Ovary (tissue), 3 donors: Measurements from ENCODE around the gene ARNT2.

Experiments
- POLR2A ChIP-seq: fragments of 450-650 bp; IDR thresholded peaks from one replicate; pipeline ENCODE4 v1.6.1; 2017; ENCODE audit warnings: antibody characterized with exemption, mild to moderate bottlenecking, moderate library complexity
- TF ChIP-seq, protein P1 (sequence below), 3 donors: fragments of 450-650 bp in 2 of 3; fragments of 200-600 bp in 1 of 3; IDR thresholded peaks; one replicate each; pipeline versions ENCODE4 v1.5.1 to v1.8.0; 2016 to 2022; ENCODE audit warnings: antibody characterized with exemption in 3 of 3, mild to moderate bottlenecking in 1 of 3
- donor health status: DM: no; HTN: no; CAD: no.

DNA sequence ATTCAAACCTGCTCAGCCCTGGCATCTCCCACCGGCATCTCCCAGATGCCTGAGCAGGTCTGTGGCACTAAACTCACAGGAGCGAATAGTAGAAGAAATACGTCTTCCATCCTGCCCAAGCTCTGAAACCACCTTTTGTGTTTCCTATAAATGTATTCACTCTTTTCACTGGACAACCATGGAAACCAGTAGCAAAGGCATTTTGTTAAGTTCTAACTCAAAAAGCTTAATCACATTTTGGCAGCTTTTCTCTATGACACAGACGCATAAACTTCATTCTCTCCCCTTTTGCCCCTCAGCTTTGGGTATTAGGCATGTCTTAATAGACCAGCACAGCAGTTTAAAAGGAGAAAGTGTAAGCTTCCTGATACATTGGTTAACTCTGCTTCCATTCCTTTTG lies 24.5 kb upstream of the ARNT2 start:
- TF ChIP-seq POLR2A, result no peak
- TF ChIP-seq, protein P1, sequence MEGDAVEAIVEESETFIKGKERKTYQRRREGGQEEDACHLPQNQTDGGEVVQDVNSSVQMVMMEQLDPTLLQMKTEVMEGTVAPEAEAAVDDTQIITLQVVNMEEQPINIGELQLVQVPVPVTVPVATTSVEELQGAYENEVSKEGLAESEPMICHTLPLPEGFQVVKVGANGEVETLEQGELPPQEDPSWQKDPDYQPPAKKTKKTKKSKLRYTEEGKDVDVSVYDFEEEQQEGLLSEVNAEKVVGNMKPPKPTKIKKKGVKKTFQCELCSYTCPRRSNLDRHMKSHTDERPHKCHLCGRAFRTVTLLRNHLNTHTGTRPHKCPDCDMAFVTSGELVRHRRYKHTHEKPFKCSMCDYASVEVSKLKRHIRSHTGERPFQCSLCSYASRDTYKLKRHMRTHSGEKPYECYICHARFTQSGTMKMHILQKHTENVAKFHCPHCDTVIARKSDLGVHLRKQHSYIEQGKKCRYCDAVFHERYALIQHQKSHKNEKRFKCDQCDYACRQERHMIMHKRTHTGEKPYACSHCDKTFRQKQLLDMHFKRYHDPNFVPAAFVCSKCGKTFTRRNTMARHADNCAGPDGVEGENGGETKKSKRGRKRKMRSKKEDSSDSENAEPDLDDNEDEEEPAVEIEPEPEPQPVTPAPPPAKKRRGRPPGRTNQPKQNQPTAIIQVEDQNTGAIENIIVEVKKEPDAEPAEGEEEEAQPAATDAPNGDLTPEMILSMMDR (IDR thresholded peaks at IDR 0.05), result no peak
